T-cell (primary cell): Measurements from ENCODE around the gene ZNF200. TPM values are rescaled to one million over a fixed set of nuclear protein-coding genes. Genes with fewer than 3 reads are reported as not detected.

Source experiments
- ATAC-seq, 4 experiments: fragments of 200-7000 bp in 3 of 4; fragments of 150-1000 bp in 1 of 4; cut with Tn5 transposase; replicated peaks in 1 of 4; 1 replicate in 3 of 4; 2 replicates in 1 of 4; pipeline ENCODE4 v1.10.0; 2021; ENCODE audit warnings: moderate library complexity in 3 of 4, mild to moderate bottlenecking in 2 of 4, moderate number of reproducible peaks in 1 of 4
- CTCF ChIA-PET, 2 donors: fragments of 300-600 bp; sonication (Branson Sonifier 250); formaldehyde crosslinking; loops; one replicate each; lab custom pipeline; 2022; ENCODE audit warnings: antibody characterized with exemption in 2 of 2; lab: Charles Lee
- POLR2A ChIA-PET, 2 donors: fragments of 300-600 bp; sonication (Branson Sonifier 250); formaldehyde crosslinking; loops; one replicate each; lab custom pipeline; 2022; ENCODE audit warnings: antibody characterized with exemption in 2 of 2; lab: Charles Lee
- DNase-seq, 35 experiments: peaks; one replicate each; pipeline versions ENCODE4 v3.0.0 to v3.0.0-alpha.2; 2013 to 2023
- H3K27ac ChIP-seq: one replicate; pipeline ENCODE4 v1.5.1; 2013; ENCODE audit warnings: low read length
- H3K27me3 ChIP-seq, 2 experiments: replicated peaks in 1 of 2; 1 replicate in 1 of 2; 2 replicates in 1 of 2; pipeline versions ENCODE4 v1.6.1 to v1.7.0; 2013; ENCODE audit warnings: low read length in 1 of 2, mixed read lengths in 1 of 2; ENCODE audit not compliant: control insufficient read depth in 2 of 2, insufficient read depth in 2 of 2; ENCODE audit errors: extremely low read depth in 1 of 2
- H3K36me3 ChIP-seq, 2 donors: 1 replicate in 1 of 2; 2 replicates in 1 of 2; pipeline versions ENCODE4 v1.6.1 to v1.7.0; 2013; ENCODE audit warnings: low read length in 1 of 2; ENCODE audit not compliant: control insufficient read depth in 2 of 2, insufficient read depth in 1 of 2; ENCODE audit errors: extremely low read depth in 1 of 2
- H3K4me1 ChIP-seq, 2 experiments: 1 replicate in 1 of 2; 2 replicates in 1 of 2; pipeline versions ENCODE4 v1.6.1 to v1.7.0; 2013; ENCODE audit warnings: low read length in 2 of 2, mixed read lengths in 1 of 2; ENCODE audit not compliant: insufficient read depth in 2 of 2, control insufficient read depth in 1 of 2; ENCODE audit errors: extremely low read depth in 1 of 2
- H3K4me3 ChIP-seq, 2 donors: 1 replicate in 1 of 2; 2 replicates in 1 of 2; pipeline versions ENCODE4 v1.5.1 to v1.7.0; 2013; ENCODE audit warnings: mild to moderate bottlenecking in 2 of 2, low read length in 1 of 2, moderate library complexity in 1 of 2; ENCODE audit not compliant: control insufficient read depth in 1 of 2; ENCODE audit errors: extremely low read depth in 1 of 2
- H3K9me3 ChIP-seq: 2 replicates; pipeline ENCODE4 v1.7.0; 2013
- H3K27ac Mint-ChIP-seq, 2 donors: one replicate each; pipeline ENCODE4 v1.8.0; 2020 to 2021; ENCODE audit warnings: mild to moderate bottlenecking in 2 of 2, mixed read lengths in 2 of 2
- H3K27me3 Mint-ChIP-seq, 2 donors: one replicate each; pipeline ENCODE4 v1.8.0; 2021 to 2022; ENCODE audit warnings: mixed read lengths in 2 of 2
- H3K36me3 Mint-ChIP-seq: one replicate; pipeline ENCODE4 v1.8.0; 2021; ENCODE audit warnings: mixed read lengths
- H3K4me1 Mint-ChIP-seq, 3 donors: one replicate each; pipeline ENCODE4 v1.8.0; 2020 to 2022; ENCODE audit warnings: mixed read lengths in 3 of 3, mild to moderate bottlenecking in 1 of 3
- H3K4me3 Mint-ChIP-seq, 3 donors: one replicate each; pipeline ENCODE4 v1.8.0; 2020 to 2022; ENCODE audit warnings: mild to moderate bottlenecking in 3 of 3, mixed read lengths in 3 of 3, moderate library complexity in 3 of 3
- H3K9me3 Mint-ChIP-seq, 3 donors: one replicate each; pipeline ENCODE4 v1.8.0; 2020 to 2022; ENCODE audit warnings: mixed read lengths in 3 of 3
- WGBS: methylation state at CpG from one replicate; pipeline ENCODE4 v1.1.5; 2013; ENCODE audit warnings: missing lambda C conversion rate; ENCODE audit not compliant: insufficient coverage; 5-methylcytosine and 5-hydroxymethylcytosine counted together
- total RNA-seq, 35 experiments: library from RNA in 6 of 35; stranded (reverse) in 6 of 35; fragments of 120-200 nt in 1 of 35; gene quantifications; one replicate each; pipeline versions ENCODE4 v1.2.1 to v1.2.4 and lab custom pipeline; 2013 to 2026

The ZNF200 gene, protein sequence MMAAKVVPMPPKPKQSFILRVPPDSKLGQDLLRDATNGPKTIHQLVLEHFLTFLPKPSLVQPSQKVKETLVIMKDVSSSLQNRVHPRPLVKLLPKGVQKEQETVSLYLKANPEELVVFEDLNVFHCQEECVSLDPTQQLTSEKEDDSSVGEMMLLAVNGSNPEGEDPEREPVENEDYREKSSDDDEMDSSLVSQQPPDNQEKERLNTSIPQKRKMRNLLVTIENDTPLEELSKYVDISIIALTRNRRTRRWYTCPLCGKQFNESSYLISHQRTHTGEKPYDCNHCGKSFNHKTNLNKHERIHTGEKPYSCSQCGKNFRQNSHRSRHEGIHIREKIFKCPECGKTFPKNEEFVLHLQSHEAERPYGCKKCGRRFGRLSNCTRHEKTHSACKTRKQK
- 10 to 100 TPM in 3 of 5 donors, 1 to 10 TPM in 2; 7.6 to 21.3 (median 20.1) TPM for total RNA-seq
- total RNA-seq (2013) = 19.7 TPM
- total RNA-seq (lab: John Stamatoyannopoulos, UW) = 13.7 to 46.7 (median 27.5) reads per million in 29 experiments

DNA sequence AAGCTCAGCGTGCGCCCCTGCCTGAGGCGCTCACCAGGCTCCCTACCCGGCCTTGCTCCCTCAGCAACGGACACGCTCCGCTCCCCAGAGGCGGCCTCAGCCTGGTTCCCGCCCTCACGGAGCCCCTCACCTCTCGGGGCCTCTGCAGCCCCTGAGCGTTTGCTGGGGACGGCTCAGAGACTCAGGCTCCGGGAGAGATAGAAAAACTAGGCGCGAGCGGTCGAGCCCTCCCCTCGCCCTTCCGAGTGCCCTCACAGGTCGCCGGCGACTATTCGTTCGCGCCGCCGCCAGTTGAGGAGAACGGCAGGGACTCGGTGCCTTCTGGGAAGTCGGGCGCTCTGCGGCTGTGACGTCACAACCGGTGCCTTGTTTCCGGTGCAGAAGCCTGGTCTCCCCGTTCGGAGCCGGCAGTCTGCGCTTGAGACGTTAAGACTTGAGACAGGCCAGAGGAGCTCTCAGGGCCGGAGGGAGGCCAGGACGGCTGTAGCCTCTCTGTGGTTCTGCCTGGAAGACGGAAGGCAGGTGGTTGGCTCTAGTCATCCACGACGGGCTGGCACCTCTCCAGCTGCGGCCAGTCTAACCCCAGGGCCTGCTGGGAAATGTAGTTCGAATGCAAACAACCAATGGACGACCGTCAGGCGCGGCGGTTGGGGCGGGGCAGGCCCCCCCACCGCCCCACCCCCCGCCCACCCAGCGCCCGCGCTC, at the start of gene ZNF200:
Gene ZNF200 (minus strand): TSS at position 302 of the 705 bp plus-strand sequence. CDS start 1,403 bp downstream, outside the sequence.
- H3K4me1 Mint-ChIP-seq = peaks cover 29 to 42% (median 31%) of the 10 kb centered on the region in 3 donors
- peak within 1 kb of the TSS; percentile 97 to 99 for H3K27ac Mint-ChIP-seq
- Histone ChIP-seq H3K27me3 (no peaks in the 10 kb centered on the region), H3K4me3 (peak within 1 kb of the TSS; percentile 72 to 78), H3K4me1 (peaks cover 2 to 26% of the 10 kb centered on the region in 2 experiments), H3K9me3 (no peaks in the 10 kb centered on the region), H3K36me3 (peaks cover 0 to 29% of the 10 kb centered on the region in 2 donors), H3K27ac (peak within 1 kb of the TSS; percentile 78)
- peak; percentile 92 to 95 (median 94) for ATAC-seq
- H3K9me3 Mint-ChIP-seq = peaks cover 0 to 14% (median 6%) of the 10 kb centered on the region in 3 donors
- peak within 1 kb of the TSS; percentile 92 to 95 (median 94) for H3K4me3 Mint-ChIP-seq
- DNase-seq = peak; percentile 85 to 97 (median 92)
- peaks cover 38% of the 10 kb centered on the region for H3K36me3 Mint-ChIP-seq
- peaks cover 1 to 2% of the 10 kb centered on the region in 2 donors for H3K27me3 Mint-ChIP-seq
- 0% methylated on average over 46 of the region's 59 CpGs for WGBS
- POLR2A ChIA-PET = interaction anchor here in 1 of 2 donors (0.5 kb wide), 1 partner anchor 76 kb away, joined by 8 read pairs; no protein-coding TSS in a partner anchor
- CTCF ChIA-PET = no interaction called here

GRCh38 chr16:3283543-3284447, 48.8 kb upstream of the ZNF200 start:
- peaks cover 32 to 46% (median 35%) of the 10 kb centered on the region in 3 donors for H3K4me1 Mint-ChIP-seq
- H3K4me1 ChIP-seq = peaks cover 12 to 32% of the 10 kb centered on the region in 2 experiments
- H3K9me3 ChIP-seq = peaks cover 7% of the 10 kb centered on the region
- H3K27ac Mint-ChIP-seq = peak overlapping the region; percentile 97 to 98
- WGBS = 1% methylated on average over 47 of the region's 56 CpGs
- peak overlapping the region; percentile 97 for H3K27ac ChIP-seq
- peak overlapping the region; percentile 80 to 96 for H3K4me3 ChIP-seq
- H3K36me3 Mint-ChIP-seq = peaks cover 43% of the 10 kb centered on the region
- ChIA-PET POLR2A (interaction anchor here in 1 of 2 donors (0.6 to 1.1 kb wide), 3 partner anchors 152 to 1319 kb away, joined by 3 to 4 read pairs (median 3); partner anchors contain the start of gene RPS2), CTCF (no interaction called here)
- no peak for ATAC-seq
- peak overlapping the region; percentile 85 to 95 (median 93) for H3K4me3 Mint-ChIP-seq
- H3K27me3 Mint-ChIP-seq = peaks cover 0 to 1% of the 10 kb centered on the region in 2 donors
- peaks cover 0 to 12% of the 10 kb centered on the region in 2 experiments for H3K27me3 ChIP-seq
- peaks cover 9 to 27% of the 10 kb centered on the region in 2 donors for H3K36me3 ChIP-seq
- peak in 1 of 35 experiments; percentile 13 for DNase-seq
- peaks cover 0 to 9% (median 7%) of the 10 kb centered on the region in 3 donors for H3K9me3 Mint-ChIP-seq

DNA sequence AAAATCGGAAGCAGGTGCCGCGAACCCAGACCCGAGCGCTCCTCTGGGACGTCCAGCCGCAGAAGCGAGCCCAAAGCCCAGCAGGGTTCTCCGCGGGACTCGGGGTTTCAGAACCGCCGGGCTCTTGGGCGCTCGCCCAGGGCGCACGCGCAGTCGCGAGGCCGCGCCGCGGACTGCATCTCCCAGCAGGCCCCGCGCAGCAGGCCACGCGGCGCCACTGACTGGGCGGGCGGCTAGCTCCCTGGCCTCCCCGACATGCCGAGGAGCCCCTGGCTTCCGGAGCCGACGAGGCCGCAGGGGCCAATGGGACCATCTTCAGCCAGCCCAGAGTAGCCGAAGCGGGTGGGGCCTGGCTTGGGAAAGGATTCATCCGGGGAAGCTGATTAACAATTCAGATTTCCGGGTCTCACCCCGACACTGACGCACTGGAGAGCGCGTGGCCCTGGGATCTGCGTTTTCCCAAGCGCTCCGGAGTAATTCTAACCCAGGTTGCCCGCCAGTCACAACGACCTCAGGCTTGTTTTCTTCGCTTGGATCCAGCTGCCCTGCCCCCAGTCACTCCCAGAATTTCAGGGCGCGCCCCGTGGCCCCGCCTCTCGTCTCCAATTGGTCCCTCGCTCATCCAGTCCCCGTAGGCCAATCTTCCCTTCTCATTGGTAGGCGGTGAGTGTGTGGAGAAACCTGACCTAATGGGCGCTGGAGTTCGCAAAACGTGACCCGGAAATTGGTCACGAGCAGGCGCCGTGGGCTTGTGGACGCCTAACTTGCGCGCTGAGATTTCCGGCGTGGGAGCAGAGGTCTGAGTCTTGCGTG, 48.0 kb upstream of the ZNF200 start, which contains the start of gene ZNF263:
Gene ZNF263 (plus strand): TSS at position 762 of the 813 bp plus-strand sequence. CDS start 328 bp downstream, outside the sequence.
- POLR2A ChIA-PET = interaction anchor here (0.6 to 1.1 kb wide), 3 partner anchors 18 to 213 kb away, joined by 4 to 5 read pairs (median 4); no protein-coding TSS in a partner anchor
- H3K9me3 Mint-ChIP-seq = peaks cover 0 to 9% (median 4%) of the 10 kb centered on the region in 3 donors
- H3K4me3 ChIP-seq = peak within 1 kb of the TSS; percentile 80 to 96
- H3K27ac ChIP-seq = peak within 1 kb of the TSS; percentile 97
- peaks cover 9 to 19% of the 10 kb centered on the region in 2 donors for H3K36me3 ChIP-seq
- peak within 1 kb of the TSS; percentile 97 to 98 for H3K27ac Mint-ChIP-seq
- peaks cover 32 to 44% (median 35%) of the 10 kb centered on the region in 3 donors for H3K4me1 Mint-ChIP-seq
- DNase-seq (peak; percentile 82 to 96 (median 91)), ATAC-seq (peak; percentile 89 to 92 (median 90))
- under 1% methylated on average over 64 of the region's 72 CpGs for WGBS
- peaks cover 12 to 32% of the 10 kb centered on the region in 2 experiments for H3K4me1 ChIP-seq
- peak within 1 kb of the TSS; percentile 85 to 95 (median 93) for H3K4me3 Mint-ChIP-seq
- peaks cover 35% of the 10 kb centered on the region for H3K36me3 Mint-ChIP-seq
- peaks cover 0 to 13% of the 10 kb centered on the region in 2 experiments for H3K27me3 ChIP-seq
- H3K9me3 ChIP-seq = peaks cover 7% of the 10 kb centered on the region
- peaks cover 0 to 1% of the 10 kb centered on the region in 2 donors for H3K27me3 Mint-ChIP-seq
- CTCF ChIA-PET = interaction anchor here in 1 of 2 donors (0.6 to 0.8 kb wide), 3 partner anchors 13 to 153 kb away, joined by 3 to 7 read pairs (median 4); partner anchors contain the start of genes ZNF174 and ZSCAN32

- DNase-seq = peak in 1 of 35 experiments; percentile 24
- WGBS = 1% methylated on average over 22 of the region's 29 CpGs
- H3K36me3 ChIP-seq = peaks cover 9 to 16% of the 10 kb centered on the region in 2 donors
- H3K4me3 ChIP-seq = peak overlapping the region; percentile 80 to 96
- Mint-ChIP-seq H3K27ac (peak overlapping the region; percentile 97 to 98), H3K36me3 (peaks cover 29% of the 10 kb centered on the region), H3K9me3 (peaks cover 0 to 5% (median 0%) of the 10 kb centered on the region in 3 donors), H3K4me3 (peak overlapping the region; percentile 85 to 95 (median 93)), H3K4me1 (peaks cover 32 to 44% (median 35%) of the 10 kb centered on the region in 3 donors), H3K27me3 (peaks cover 0 to 1% of the 10 kb centered on the region in 2 donors)
- H3K27me3 ChIP-seq = peaks cover 0 to 13% of the 10 kb centered on the region in 2 experiments
- peaks cover 12 to 32% of the 10 kb centered on the region in 2 experiments for H3K4me1 ChIP-seq
- peak overlapping the region; percentile 30 for H3K27ac ChIP-seq
- CTCF ChIA-PET = interaction anchor here in 1 of 2 donors (0.6 to 0.8 kb wide), 3 partner anchors 12 to 152 kb away, joined by 3 to 7 read pairs (median 4); partner anchors contain the start of genes ZNF174 and ZSCAN32
- peak; percentile 13 to 29 (median 20) for ATAC-seq
- POLR2A ChIA-PET = interaction anchor here (0.6 to 1.1 kb wide), 3 partner anchors 17 to 214 kb away, joined by 4 to 5 read pairs (median 4); no protein-coding TSS in a partner anchor
- peaks cover 3% of the 10 kb centered on the region for H3K9me3 ChIP-seq
Observed at GRCh38 chr16:3282103-3282729, 47.3 kb upstream of the ZNF200 start.
